Activated CD4-positive, alpha-beta T cell treated with anti-CD3 and anti-CD28 coated beads, Interleukin-2, Interleukin-4, amounts not matched to agents 100 ng/mL and 50 ng/mL, durations not matched to agents 16 hours and 8 hours (primary cell): Measurements from ENCODE around the gene TMEM250.

ENCODE experiments used
- DNase-seq: peaks from one replicate; pipeline ENCODE4 v3.0.0-alpha.2; 2020; ENCODE audit warnings: low spot score

TMEM250 gene

GRCh38 chr9:136082496-136083361, 35.9 kb downstream of the TMEM250 start:
- no peak for DNase-seq

DNA sequence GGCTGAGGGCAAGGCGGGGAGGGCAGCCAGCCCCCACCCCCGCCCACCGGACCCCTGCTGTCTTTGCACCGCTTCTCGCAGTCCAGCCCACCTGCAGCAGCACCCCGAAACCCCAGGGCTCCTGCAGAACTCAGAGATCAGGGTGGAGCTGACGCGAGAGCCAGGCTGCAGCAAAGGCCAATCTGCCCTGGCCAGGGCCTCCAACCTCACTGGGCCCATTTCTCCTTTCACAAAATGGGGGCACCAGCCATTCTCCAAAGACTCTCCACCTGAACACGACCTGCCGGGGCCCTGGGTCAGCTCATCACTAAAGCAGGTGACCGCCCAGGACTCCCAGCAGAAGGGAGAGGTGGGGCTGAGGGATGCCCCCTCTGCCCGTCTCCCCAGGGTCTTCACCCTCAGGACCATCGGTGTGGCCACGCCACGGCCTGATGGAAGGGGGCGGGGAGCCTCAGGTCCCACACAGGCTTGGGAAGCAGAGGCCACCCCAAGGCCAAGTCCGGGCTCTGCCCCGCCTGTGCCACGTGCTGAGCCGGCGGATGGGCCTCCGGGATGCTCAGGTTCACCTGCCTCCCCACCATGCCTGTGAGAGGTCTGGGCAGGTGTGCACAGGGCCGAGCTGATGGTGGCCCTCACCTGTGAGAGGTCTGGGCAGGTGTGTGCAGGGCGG, 36.7 kb downstream of the TMEM250 start:
- no peak for DNase-seq

GRCh38 chr9:136081113-136081825, 37.4 kb downstream of the TMEM250 start:
- DNase-seq = no peak

DNA sequence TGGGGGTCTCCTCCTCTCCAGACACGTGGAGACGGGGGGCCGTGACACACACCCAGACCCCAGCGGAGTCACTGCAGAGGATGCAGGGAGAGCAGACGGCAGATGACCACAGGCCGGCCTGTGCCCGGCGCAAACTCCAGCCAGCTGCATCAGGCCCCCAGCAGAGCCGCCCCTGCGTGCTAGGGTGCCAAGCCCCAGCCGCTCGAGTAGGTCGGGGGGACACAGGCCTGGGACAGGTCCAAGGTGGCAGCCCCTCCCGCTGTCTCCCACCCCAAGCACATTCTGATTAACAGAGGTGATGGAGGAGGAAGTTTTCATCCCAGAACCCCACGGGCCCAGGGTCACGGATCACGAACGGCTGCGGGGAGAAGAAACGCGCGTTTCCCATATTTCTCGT, 38.0 kb downstream of the TMEM250 start:
- no peak for DNase-seq

GRCh38 chr9:136079916-136080246, 38.8 kb downstream of the TMEM250 start:
- no peak for DNase-seq

DNA sequence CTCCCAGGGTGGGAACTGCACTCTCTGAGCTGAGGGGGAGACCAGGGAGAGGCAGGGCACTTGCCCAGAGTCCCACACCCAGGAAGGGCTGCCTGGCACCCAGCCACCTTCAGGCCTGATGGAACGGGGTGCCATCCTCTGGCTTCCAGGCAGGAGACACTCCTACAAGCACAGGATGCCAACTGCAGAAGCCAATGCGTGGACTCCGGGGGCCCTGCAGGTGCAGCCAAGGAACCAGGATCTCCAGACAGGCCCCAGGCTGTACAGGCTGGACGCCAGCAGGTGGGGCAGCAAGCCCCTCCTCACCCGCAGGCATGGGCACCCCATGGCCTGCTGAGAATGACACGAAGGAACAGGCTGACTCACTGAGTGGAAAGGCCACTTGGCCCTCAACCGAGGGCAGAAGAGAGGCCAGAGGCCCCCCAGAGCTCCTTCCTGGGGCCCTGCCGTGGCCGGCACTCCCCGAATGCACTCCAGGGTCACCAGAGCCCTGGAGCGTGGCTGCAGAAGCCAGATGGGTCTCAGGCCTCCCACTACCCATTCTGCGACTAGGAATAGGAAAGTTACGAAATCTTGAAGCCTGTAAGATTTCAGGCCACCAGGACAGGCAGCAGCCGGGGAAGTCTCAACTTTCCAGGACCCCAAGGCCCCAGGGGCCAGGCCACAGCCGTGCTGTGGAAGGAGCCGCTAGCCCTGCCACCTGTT, 39.3 kb downstream of the TMEM250 start:
- no peak for DNase-seq

DNA sequence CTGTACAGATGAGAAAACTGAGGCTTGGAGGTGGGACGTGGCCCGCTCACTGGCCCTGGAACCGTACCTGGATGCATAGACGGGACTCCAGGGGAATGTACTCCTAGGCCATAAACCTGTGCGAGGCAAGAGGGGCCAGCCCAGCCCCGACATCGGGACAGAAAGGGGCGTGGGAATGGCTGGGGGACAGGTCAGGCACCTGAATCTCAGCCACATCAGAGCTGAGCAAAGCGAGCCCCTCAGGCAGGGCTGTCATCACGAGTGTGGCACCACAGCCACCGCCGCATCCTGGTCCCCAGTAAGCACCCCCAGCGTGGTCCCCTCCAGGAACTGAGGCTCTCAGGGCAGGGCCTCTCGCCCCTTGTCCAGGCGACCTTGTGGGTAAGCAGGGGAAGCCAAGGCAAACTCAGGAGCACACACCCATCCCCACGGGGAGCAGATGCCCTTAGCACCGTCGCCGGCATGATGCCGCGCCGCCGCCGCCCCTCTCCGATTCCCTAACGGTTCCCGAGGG, 40.1 kb downstream of the TMEM250 start:
- no peak for DNase-seq

DNA sequence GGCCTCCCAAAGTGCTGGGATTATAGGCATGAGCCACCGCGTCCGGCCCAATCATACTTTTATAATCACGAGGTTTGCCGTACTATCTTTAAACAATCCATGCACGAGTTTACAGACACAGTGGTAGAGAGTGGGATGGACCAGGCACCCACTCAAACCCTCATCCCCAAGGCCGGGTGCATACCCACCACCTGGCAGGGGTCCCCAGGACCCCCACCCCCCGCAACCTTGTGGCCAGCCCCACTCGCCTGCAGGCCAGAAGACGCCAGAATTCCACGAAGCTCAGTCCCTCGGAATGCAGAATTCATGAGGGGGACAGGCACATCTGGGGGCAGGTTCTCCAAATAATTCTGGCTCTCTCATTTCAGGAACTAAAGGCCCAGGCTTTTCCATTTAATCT, 40.7 kb downstream of the TMEM250 start:
- DNase-seq = no peak

DNA sequence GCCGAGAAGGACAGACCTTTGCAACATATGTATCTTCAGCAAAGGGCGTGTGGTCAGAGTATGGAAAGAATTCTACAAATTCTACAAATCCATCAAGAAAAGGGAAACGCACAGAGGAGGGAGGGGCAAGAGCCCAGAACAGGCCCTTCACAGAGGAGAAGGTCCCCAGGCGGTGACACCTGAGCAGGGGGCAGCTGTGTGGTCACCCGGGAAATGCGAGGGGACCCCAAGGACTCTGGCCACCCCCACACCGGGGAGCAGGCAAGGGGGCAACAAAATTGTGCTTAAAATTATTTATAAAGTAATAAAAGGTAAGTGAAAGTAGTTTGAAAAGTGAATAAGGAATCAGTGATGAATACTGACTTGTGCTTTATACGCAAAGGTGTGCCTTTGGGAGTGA, 41.2 kb downstream of the TMEM250 start:
- no peak for DNase-seq

DNA sequence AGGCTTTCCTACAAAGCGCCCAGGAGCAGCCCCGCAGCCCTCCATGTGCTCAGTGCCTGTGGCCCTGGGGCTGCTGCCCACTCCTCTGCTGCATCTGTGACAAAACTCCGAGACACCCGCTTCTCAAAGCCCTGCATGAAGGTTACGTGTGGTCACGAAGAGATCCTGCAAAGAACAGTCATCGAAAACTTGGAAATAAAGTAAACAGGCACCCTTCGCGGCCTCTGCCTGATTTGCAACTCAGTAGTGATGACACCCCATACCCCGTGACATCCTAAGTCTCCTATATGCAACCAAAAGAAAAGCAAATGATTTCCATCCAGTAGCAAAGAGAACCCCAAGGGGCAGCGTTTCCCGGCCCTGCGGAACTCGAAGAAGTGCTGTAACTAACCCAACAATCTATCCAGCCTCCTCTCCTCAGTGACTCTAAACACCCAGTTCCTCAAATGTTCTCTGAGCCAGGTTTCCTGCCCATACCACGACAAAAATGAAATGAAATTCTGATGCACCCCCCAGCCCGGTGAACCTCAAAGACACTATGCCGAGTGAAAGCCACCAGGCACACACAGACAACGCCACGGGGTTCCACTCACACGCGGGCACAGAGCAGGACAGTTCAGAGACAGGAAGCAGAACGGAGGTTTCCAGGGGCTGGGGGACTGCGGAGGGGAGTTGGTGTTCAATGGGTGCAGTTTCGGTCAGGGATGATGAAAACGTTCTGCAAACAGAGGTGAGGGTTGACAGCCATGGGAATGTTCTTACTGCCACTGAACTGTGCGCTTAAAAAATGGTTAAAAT, 42.6 kb downstream of the TMEM250 start:
- DNase-seq = no peak

DNA sequence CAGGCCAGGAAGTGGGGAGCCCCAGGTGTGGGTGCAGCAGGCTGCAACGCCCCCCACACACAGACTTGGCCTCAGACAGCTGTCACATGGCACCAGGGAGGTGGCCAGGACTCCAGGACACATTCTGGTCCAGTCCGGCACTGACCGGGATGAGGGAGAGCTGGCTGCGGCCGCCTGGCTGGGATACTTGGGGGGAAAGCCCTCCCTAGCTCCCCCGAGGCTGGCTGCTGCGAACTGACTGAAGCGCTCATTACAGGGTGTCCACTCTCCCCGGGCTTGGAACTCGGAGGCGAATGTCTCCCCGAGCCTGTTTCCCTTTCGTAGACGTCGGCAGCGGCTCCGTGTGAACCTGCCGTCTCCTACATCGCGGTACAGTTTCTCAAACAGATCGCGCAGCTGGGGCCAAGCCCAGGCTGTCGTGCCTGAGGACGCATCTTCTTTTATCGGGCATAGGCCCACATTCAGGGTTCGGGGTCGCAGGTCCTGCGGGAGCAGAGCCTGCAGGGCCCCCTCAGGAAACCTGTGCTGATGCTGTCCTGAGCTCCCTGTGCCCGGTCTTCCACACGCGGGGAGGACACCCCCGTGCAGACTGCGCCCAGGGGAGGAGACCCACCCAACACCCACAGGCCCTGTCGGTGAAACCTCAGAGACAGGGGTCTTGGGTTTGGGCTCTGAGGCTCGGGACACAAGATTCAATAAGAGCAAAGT, 43.4 kb downstream of the TMEM250 start:
- no peak for DNase-seq

DNA sequence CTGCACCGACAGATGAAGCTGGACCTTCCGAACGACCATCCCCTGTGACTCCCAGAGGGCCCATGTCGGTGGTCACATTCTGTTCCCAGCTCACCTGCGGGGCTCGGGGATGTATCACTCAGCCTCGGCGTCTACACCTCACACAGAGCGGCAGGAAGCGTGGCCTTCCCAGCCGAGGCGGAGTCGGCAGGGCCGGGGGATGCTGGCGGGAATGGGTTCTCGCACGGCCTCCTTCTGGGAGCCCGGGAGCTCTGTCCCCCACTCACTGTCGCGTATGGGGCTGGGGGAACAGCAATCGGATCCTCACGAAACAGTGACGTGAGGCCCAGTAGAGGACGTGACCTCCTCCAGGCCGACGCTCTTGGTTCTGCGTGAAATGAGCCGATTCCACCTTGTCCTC, 44.0 kb downstream of the TMEM250 start:
- no peak for DNase-seq
